HCT116 (cell line): ENCODE measurements around the gene RIPK3. TPM values are rescaled to one million over a fixed set of nuclear protein-coding genes. Genes with fewer than 3 reads are reported as not detected.

ENCODE experiments used
- ATAC-seq: fragments of 200-7000 bp; cut with Tn5 transposase; 2 replicates; pipeline ENCODE4 v1.9.1; 2020; ENCODE audit warnings: mild to moderate bottlenecking, moderate library complexity
- BruUV-seq: library from RNA; stranded (reverse); fragments of 400-500 nt; replicated peaks from 2 replicates; lab custom pipeline; 2021; lab: Mats Ljungman, UMichigan
- CTCF ChIA-PET: fragments of 300-600 bp; sonication (Branson Sonifier 250); formaldehyde crosslinking; loops from one replicate; lab custom pipeline; 2021; ENCODE audit warnings: antibody characterized with exemption; lab: Charles Lee
- POLR2A ChIA-PET: fragments of 300-600, 350-600 bp; sonication (Branson Sonifier 250); formaldehyde crosslinking; loops from one replicate; lab custom pipeline; 2021; ENCODE audit warnings: antibody characterized with exemption; lab: Charles Lee
- RAD21 ChIA-PET, 2 experiments: fragments of 300-600 bp; sonication (Branson Sonifier 250); formaldehyde crosslinking; loops; one replicate each; lab custom pipeline; 2023; ENCODE audit warnings: low total read pairs in 2 of 2; ENCODE audit not compliant: uncharacterized antibody in 2 of 2, unreplicated experiment in 2 of 2, low non-redundant PET in 1 of 2; lab: Charles Lee
- DNase-seq: peaks from one replicate; pipeline ENCODE4 v3.0.0-alpha.2; 2010; ENCODE audit warnings: low read depth, low spot score
- H2AFZ ChIP-seq: fragments of 200-600 bp; shearing (Covaris generic), sonication (generic); 2 replicates; pipeline ENCODE4 v1.6.1; 2017; ENCODE audit warnings: low read depth, mixed run types, mixed read lengths, antibody characterized with exemption, low read length; ENCODE audit not compliant: poor library complexity, severe bottlenecking
- H3K27ac ChIP-seq: 2 replicates; pipeline ENCODE4 v1.5.1; 2012; ENCODE audit warnings: low read depth, low read length
- H3K27me3 ChIP-seq: fragments of 200-600 bp; sonication (generic); 2 replicates; pipeline ENCODE4 v1.6.1; 2016; ENCODE audit warnings: mixed run types, low read length, mixed read lengths; ENCODE audit not compliant: insufficient read depth
- H3K36me3 ChIP-seq, 2 experiments: fragments of 200-500 bp in 1 of 2; fragments of 200-600 bp in 1 of 2; sonication (Bioruptor generic) in 1 of 2; sonication (generic) in 1 of 2; 2 replicates each; pipeline versions ENCODE4 v1.5.1 to v1.6.1; 2014 to 2016; ENCODE audit warnings: low read length in 2 of 2, inconsistent platforms in 1 of 2, mixed read lengths in 1 of 2, mixed run types in 1 of 2; ENCODE audit not compliant: insufficient read depth in 2 of 2, control insufficient read depth in 1 of 2
- H3K4me1 ChIP-seq, 2 experiments: fragments of 200-600 bp in 1 of 2; sonication (generic) in 1 of 2; 2 replicates each; pipeline versions ENCODE4 v1.5.1 to v1.6.1; 2012 to 2017; ENCODE audit warnings: low read length in 2 of 2, inconsistent platforms in 1 of 2, mild to moderate bottlenecking in 1 of 2, mixed read lengths in 1 of 2, mixed run types in 1 of 2, moderate library complexity in 1 of 2; ENCODE audit not compliant: insufficient read depth in 2 of 2, control insufficient read depth in 1 of 2
- H3K4me2 ChIP-seq: fragments of 200-600 bp; sonication (generic); 2 replicates; pipeline ENCODE4 v1.6.1; 2017; ENCODE audit warnings: mixed run types, low read length, mixed read lengths
- H3K4me3 ChIP-seq, 2 experiments: fragments of 200-600 bp in 1 of 2; sonication (generic) in 1 of 2; replicated peaks in 1 of 2; 2 replicates each; pipeline ENCODE4 v1.5.1; 2011 to 2016; ENCODE audit warnings: low read length in 2 of 2, control low read depth in 1 of 2, low read depth in 1 of 2, mild to moderate bottlenecking in 1 of 2, mixed read lengths in 1 of 2, mixed run types in 1 of 2
- H3K79me2 ChIP-seq: fragments of 200-600 bp; sonication (generic); 2 replicates; pipeline ENCODE4 v1.6.1; 2017; ENCODE audit warnings: mild to moderate bottlenecking, mixed run types, low read length, moderate library complexity, mixed read lengths; ENCODE audit not compliant: insufficient read depth
- H3K9ac ChIP-seq: fragments of 200-600 bp; sonication (generic); 2 replicates; pipeline ENCODE4 v1.6.1; 2016; ENCODE audit warnings: low read length, mixed read lengths
- H3K9me2 ChIP-seq: fragments of 200-600 bp; sonication (generic), shearing (Covaris generic); 2 replicates; pipeline ENCODE4 v1.6.1; 2017; ENCODE audit warnings: mixed run types, mild to moderate bottlenecking, moderate library complexity; ENCODE audit not compliant: insufficient read depth
- H3K9me3 ChIP-seq, 2 experiments: fragments of 200-500 bp in 1 of 2; fragments of 200-600 bp in 1 of 2; sonication (Bioruptor generic) in 1 of 2; sonication (generic) in 1 of 2; 2 replicates each; pipeline ENCODE4 v1.6.1; 2014 to 2017; ENCODE audit warnings: low read length in 2 of 2, mixed read lengths in 2 of 2, inconsistent platforms in 1 of 2, low read depth in 1 of 2, mild to moderate bottlenecking in 1 of 2, mixed run types in 1 of 2, moderate library complexity in 1 of 2; ENCODE audit not compliant: control insufficient read depth in 1 of 2, insufficient read depth in 1 of 2
- H4K20me1 ChIP-seq: fragments of 200-600 bp; sonication (generic), shearing (Covaris generic); 2 replicates; pipeline ENCODE4 v1.6.1; 2017; ENCODE audit warnings: mixed run types, mild to moderate bottlenecking, moderate library complexity; ENCODE audit not compliant: insufficient read depth
- CBX3 ChIP-seq: IDR thresholded peaks from 2 replicates; pipeline ENCODE4 v1.6.1; 2012; ENCODE audit warnings: low read depth
- CEBPB ChIP-seq: IDR thresholded peaks from 2 replicates; pipeline ENCODE4 v1.6.1; 2012; ENCODE audit warnings: low read depth
- EGR1 ChIP-seq: IDR thresholded peaks from 2 replicates; pipeline ENCODE4 v1.6.1; 2012; ENCODE audit warnings: low read depth
- ELF1 ChIP-seq: IDR thresholded peaks from 2 replicates; pipeline ENCODE4 v1.6.1; 2012; ENCODE audit warnings: low read depth, borderline replicate concordance
- EZH2 ChIP-seq: fragments of 200-600 bp; sonication (generic); IDR thresholded peaks from 2 replicates; pipeline ENCODE4 v1.6.1; 2017; ENCODE audit warnings: antibody characterized with exemption, mixed run types
- EZH2phosphoT487 ChIP-seq: fragments of 200-600 bp; IDR thresholded peaks from 2 replicates; pipeline ENCODE4 v1.6.1; 2018; ENCODE audit warnings: antibody characterized with exemption, borderline replicate concordance
- FOSL1 ChIP-seq: IDR thresholded peaks from 2 replicates; pipeline ENCODE4 v1.6.1; 2012; ENCODE audit warnings: low read depth
- JUND ChIP-seq: IDR thresholded peaks from 2 replicates; pipeline ENCODE4 v1.6.1; 2012
- POLR2A ChIP-seq: IDR thresholded peaks from 2 replicates; pipeline ENCODE4 v1.7.0; 2011; ENCODE audit warnings: borderline replicate concordance; ENCODE audit not compliant: insufficient read depth, insufficient read length; ENCODE audit errors: extremely low read depth
- POLR2AphosphoS5 ChIP-seq: IDR thresholded peaks from 2 replicates; pipeline ENCODE4 v1.6.1; 2011; ENCODE audit warnings: mild to moderate bottlenecking, low read depth, low read length, moderate library complexity
- RAD21 ChIP-seq: IDR thresholded peaks from 2 replicates; pipeline ENCODE4 v1.6.1; 2012; ENCODE audit warnings: low read depth, mild to moderate bottlenecking
- SIN3A ChIP-seq: IDR thresholded peaks from 2 replicates; pipeline ENCODE4 v1.6.1; 2012; ENCODE audit warnings: low read depth
- SRF ChIP-seq: IDR thresholded peaks from 2 replicates; pipeline ENCODE4 v1.6.1; 2012; ENCODE audit warnings: low read depth
- TCF7L2 ChIP-seq: IDR thresholded peaks from 2 replicates; pipeline ENCODE4 v1.7.0; 2011; ENCODE audit warnings: borderline replicate concordance, inconsistent platforms; ENCODE audit not compliant: insufficient read depth, insufficient read length; ENCODE audit errors: extremely low read depth
- YY1 ChIP-seq: IDR thresholded peaks from 2 replicates; pipeline ENCODE4 v1.6.1; 2011; ENCODE audit warnings: low read length, low read depth, moderate library complexity, mild to moderate bottlenecking; ENCODE audit not compliant: insufficient replicate concordance; ENCODE audit errors: extremely low read depth
- ZFX ChIP-seq: fragments of 450-650 bp; IDR thresholded peaks from 2 replicates; pipeline ENCODE4 v1.6.1; 2017
- ZNF274 ChIP-seq: fragments of 200-500 bp; sonication (Bioruptor generic); IDR thresholded peaks from 2 replicates; pipeline ENCODE4 v1.6.1; 2014; ENCODE audit warnings: mild to moderate bottlenecking, low read depth, low read length, inconsistent platforms
- intact Hi-C: fragments of 100-400 bp; cut with micrococcal nuclease; formaldehyde crosslinking; loops from 2 replicates; pipeline ENCODE4 v1.10.0; 2022
- total RNA-seq: library from RNA; stranded (reverse); gene quantifications from one replicate; pipeline ENCODE4 v1.2.1, GENCODE V29; 2021; ENCODE audit not compliant: unreplicated experiment
- TF ChIP-seq, protein P1 (sequence below): IDR thresholded peaks from 2 replicates; pipeline ENCODE4 v1.6.1; 2012
- TF ChIP-seq, protein P2 (sequence below): IDR thresholded peaks from 2 replicates; pipeline ENCODE4 v1.6.1; 2012
- TF ChIP-seq, protein P3 (sequence below), 3 experiments: fragments of 200-600 bp in 1 of 3; sonication (generic) in 1 of 3; IDR thresholded peaks in 2 of 3; conservative IDR thresholded peaks in 1 of 3; 2 replicates each; pipeline ENCODE4 v1.5.1; 2012 to 2017; ENCODE audit warnings: low read depth in 2 of 3, low read length in 2 of 3, antibody characterized with exemption in 1 of 3, borderline replicate concordance in 1 of 3, control low read depth in 1 of 3, mild to moderate bottlenecking in 1 of 3, mixed read lengths in 1 of 3, mixed run types in 1 of 3, moderate library complexity in 1 of 3; ENCODE audit not compliant: insufficient read depth in 1 of 3

RIPK3 gene
- total RNA-seq, 1 experiment from 2014 or later, result not detected

DNA sequence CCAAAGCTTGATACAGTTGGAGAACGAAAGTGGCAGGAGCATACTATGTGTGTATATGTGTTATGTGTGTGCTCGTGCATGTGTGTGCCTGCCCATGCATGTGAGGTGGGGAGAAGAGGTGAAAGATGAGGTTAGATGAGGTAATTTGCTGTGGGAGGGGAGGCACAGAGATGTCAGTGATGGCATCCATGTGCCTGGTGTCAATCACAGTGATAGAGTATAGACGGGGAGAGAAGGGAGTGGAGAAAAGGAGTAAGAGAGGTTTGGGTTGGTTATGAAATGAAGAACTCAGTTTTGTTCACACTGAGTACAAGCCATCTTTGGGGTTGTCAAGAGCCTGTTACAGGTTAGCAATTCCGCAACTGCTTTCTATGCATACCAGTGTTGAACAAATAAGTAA, 44.4 kb upstream of the RIPK3 start:
- H2AFZ ChIP-seq, result no peak overlapping the region
- H3K9me2 ChIP-seq, result no peaks in the 10 kb centered on the region
- no peak overlapping the region for H3K4me3 ChIP-seq
- ATAC-seq, result no peak
- ChIA-PET CTCF (no interaction called here), POLR2A (no interaction called here), RAD21 (no interaction called here)
- H3K9me3 ChIP-seq, result no peaks in the 10 kb centered on the region
- DNase-seq, result no peak
- TF ChIP-seq JUND, result no peak
- no peak for TF ChIP-seq POLR2AphosphoS5
- TF ChIP-seq EZH2phosphoT487, result no peak
- TF ChIP-seq, protein P1, sequence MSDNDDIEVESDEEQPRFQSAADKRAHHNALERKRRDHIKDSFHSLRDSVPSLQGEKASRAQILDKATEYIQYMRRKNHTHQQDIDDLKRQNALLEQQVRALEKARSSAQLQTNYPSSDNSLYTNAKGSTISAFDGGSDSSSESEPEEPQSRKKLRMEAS, result no peak
- TF ChIP-seq CEBPB, result no peak
- no peak for TF ChIP-seq ZFX
- intact Hi-C loops, result no loop called here
- no peaks in the 10 kb centered on the region for H3K27me3 ChIP-seq
- H3K79me2 ChIP-seq, result no peaks in the 10 kb centered on the region
- H4K20me1 ChIP-seq, result no peaks in the 10 kb centered on the region
- H3K9ac ChIP-seq, result no peak overlapping the region
- H3K36me3 ChIP-seq, result no peaks in the 10 kb centered on the region
- no TSS peak for BruUV-seq
- no peak overlapping the region for H3K27ac ChIP-seq
- no peaks in the 10 kb centered on the region for H3K4me1 ChIP-seq
- H3K4me2 ChIP-seq, result no peak overlapping the region

DNA sequence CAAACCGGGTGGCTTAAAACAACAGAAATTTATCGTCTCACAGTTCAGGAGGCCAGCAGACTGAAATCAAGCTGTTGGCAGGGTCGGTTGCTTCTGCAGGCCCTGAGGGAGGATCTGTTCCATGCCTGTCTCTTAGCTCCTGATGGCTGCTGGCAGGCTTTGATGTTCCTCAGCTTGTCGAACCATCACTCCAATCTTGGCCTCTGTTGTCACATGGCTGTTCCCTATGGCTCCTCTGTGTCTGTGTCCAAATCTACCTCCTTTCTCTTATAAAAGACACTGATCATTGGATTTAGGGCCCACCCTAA, 42.2 kb upstream of the RIPK3 start:
- Histone ChIP-seq H3K27ac (no peak overlapping the region), H3K9me2 (no peaks in the 10 kb centered on the region), H3K36me3 (no peaks in the 10 kb centered on the region), H2AFZ (no peak overlapping the region), H3K4me1 (peaks cover 0 to 6% of the 10 kb centered on the region in 2 experiments; a peak in 1 of 4 replicates), H3K79me2 (no peaks in the 10 kb centered on the region), H3K27me3 (no peaks in the 10 kb centered on the region), H3K4me2 (no peak overlapping the region), H3K9ac (no peak overlapping the region), H4K20me1 (no peaks in the 10 kb centered on the region), H3K4me3 (no peak overlapping the region), H3K9me3 (no peaks in the 10 kb centered on the region)
- BruUV-seq, result no TSS peak
- no peak for ATAC-seq
- DNase-seq, result no peak
- intact Hi-C loops, result no loop called here
- no peak for TF ChIP-seq TCF7L2
- no peak for TF ChIP-seq ZFX
- no peak for TF ChIP-seq SRF
- no peak for TF ChIP-seq EZH2phosphoT487
- TF ChIP-seq RAD21, result no peak
- TF ChIP-seq, protein P1, result no peak
- no peak for TF ChIP-seq EZH2
- TF ChIP-seq YY1, result no peak
- TF ChIP-seq, protein P2, sequence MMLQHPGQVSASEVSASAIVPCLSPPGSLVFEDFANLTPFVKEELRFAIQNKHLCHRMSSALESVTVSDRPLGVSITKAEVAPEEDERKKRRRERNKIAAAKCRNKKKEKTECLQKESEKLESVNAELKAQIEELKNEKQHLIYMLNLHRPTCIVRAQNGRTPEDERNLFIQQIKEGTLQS, result no peak
- no peak for TF ChIP-seq ELF1
- no peak for TF ChIP-seq ZNF274
- no peak for TF ChIP-seq POLR2AphosphoS5
- TF ChIP-seq CBX3, result no peak
- no peak for TF ChIP-seq FOSL1
- TF ChIP-seq POLR2A, result no peak
- TF ChIP-seq, protein P3, sequence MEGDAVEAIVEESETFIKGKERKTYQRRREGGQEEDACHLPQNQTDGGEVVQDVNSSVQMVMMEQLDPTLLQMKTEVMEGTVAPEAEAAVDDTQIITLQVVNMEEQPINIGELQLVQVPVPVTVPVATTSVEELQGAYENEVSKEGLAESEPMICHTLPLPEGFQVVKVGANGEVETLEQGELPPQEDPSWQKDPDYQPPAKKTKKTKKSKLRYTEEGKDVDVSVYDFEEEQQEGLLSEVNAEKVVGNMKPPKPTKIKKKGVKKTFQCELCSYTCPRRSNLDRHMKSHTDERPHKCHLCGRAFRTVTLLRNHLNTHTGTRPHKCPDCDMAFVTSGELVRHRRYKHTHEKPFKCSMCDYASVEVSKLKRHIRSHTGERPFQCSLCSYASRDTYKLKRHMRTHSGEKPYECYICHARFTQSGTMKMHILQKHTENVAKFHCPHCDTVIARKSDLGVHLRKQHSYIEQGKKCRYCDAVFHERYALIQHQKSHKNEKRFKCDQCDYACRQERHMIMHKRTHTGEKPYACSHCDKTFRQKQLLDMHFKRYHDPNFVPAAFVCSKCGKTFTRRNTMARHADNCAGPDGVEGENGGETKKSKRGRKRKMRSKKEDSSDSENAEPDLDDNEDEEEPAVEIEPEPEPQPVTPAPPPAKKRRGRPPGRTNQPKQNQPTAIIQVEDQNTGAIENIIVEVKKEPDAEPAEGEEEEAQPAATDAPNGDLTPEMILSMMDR (IDR thresholded peaks at IDR 0.05 in 2 of 3, conservative IDR thresholded peaks at IDR 0.05 in 1 of 3; ENCODE audit: borderline replicate concordance in 1 of 3, insufficient read depth in 1 of 3, low read depth in 2 of 3, low read length in 2 of 3), result no peak
- no peak for TF ChIP-seq EGR1
- TF ChIP-seq CEBPB, result no peak
- TF ChIP-seq SIN3A, result no peak
- ChIA-PET POLR2A (no interaction called here), RAD21 (no interaction called here), CTCF (no interaction called here)
